GM23248 (cell line): ENCODE results near the gene UGT1A10.

ENCODE experiments used
- EZH2 ChIP-seq: fragments of 200-600 bp; sonication (generic); IDR thresholded peaks from 2 replicates; pipeline ENCODE4 v1.6.1; 2018; ENCODE audit warnings: antibody characterized with exemption, mild to moderate bottlenecking; ENCODE audit not compliant: insufficient read depth, poor library complexity, severe bottlenecking
- EZH2phosphoT487 ChIP-seq: fragments of 200-600 bp; sonication (generic); IDR thresholded peaks from 2 replicates; pipeline ENCODE4 v1.6.1; 2018; ENCODE audit warnings: antibody characterized with exemption, moderate library complexity, mild to moderate bottlenecking, low read depth; ENCODE audit not compliant: insufficient read depth

DNA sequence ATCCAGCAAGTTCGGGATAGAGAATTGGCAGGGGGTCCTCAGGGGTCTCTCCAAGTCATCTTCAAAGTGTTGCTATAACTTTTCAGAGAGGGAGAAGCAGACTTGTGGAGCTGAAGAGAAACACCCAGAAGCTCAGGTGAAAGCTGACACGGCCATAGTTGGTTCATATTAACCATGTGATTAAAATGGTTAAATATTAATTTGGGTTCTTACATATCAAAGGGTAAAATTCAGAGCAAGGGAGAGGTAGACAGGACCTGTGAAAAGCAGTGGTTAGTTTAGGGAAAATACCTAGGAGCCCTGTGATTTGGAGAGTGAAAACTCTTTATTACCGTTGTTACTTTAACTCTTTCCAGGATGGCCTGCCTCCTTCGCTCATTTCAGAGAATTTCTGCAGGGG, 56.4 kb downstream of the UGT1A10 start, which contains the start of gene UGT1A6:
- TF ChIP-seq EZH2 (no peak), EZH2phosphoT487 (no peak)
